Right lobe of liver (tissue), 6 donors: Measurements from ENCODE around the gene SSTR3. TPM values are rescaled to one million over a fixed set of nuclear protein-coding genes. Genes with fewer than 3 reads are reported as not detected.

Experiments used
- ATAC-seq, 4 donors: fragments of 200-7000 bp; cut with Tn5 transposase; one replicate each; pipeline ENCODE4 v1.9.1; 2020; ENCODE audit warnings: mild to moderate bottlenecking in 4 of 4, moderate library complexity in 4 of 4
- DNase-seq, 3 donors: peaks; one replicate each; pipeline ENCODE4 v3.0.0-alpha.2; 2020
- H3K27ac ChIP-seq, 3 donors: fragments of 200-600 bp; one replicate each; pipeline ENCODE4 v1.8.0; 2022
- H3K27me3 ChIP-seq, 2 donors: fragments of 200-600 bp; one replicate each; pipeline ENCODE4 v1.8.0; 2022
- H3K36me3 ChIP-seq, 4 donors: fragments of 200-600 bp; sonication (generic) in 1 of 4; one replicate each; pipeline versions ENCODE4 v1.5.1 to v1.8.0; 2017 to 2022; ENCODE audit warnings: control low read depth in 1 of 4
- H3K4me1 ChIP-seq, 4 donors: fragments of 200-600 bp; sonication (generic) in 1 of 4; one replicate each; pipeline versions ENCODE4 v1.5.1 to v1.8.0; 2017 to 2022; ENCODE audit warnings: control low read depth in 1 of 4
- H3K4me3 ChIP-seq, 3 donors: fragments of 200-600 bp; one replicate each; pipeline ENCODE4 v1.8.0; 2022
- H3K9me3 ChIP-seq, 4 donors: fragments of 200-600 bp; sonication (generic) in 1 of 4; one replicate each; pipeline versions ENCODE4 v1.5.1 to v1.8.0; 2017 to 2022; ENCODE audit warnings: control low read depth in 1 of 4
- CTCF ChIP-seq, 4 donors: fragments of 200-600 bp in 3 of 4; fragments of 450-650 bp in 1 of 4; IDR thresholded peaks; one replicate each; pipeline versions ENCODE4 v1.5.1 to v1.8.0; 2016 to 2022; ENCODE audit warnings: antibody characterized with exemption in 4 of 4, mild to moderate bottlenecking in 2 of 4
- POLR2A ChIP-seq: fragments of 450-650 bp; IDR thresholded peaks from one replicate; pipeline ENCODE4 v1.6.1; 2017; ENCODE audit warnings: antibody characterized with exemption, mild to moderate bottlenecking
- WGBS: methylation state at CpG from one replicate; pipeline ENCODE4 v1.1.6; 2018; ENCODE audit warnings: low coverage, low lambda C conversion rate; ENCODE audit not compliant: insufficient coverage; ENCODE audit errors: missing lambda C conversion rate; 5-methylcytosine and 5-hydroxymethylcytosine counted together
- intact Hi-C, 2 donors: fragments of 100-400 bp; cut with DNase I; formaldehyde crosslinking; loops; one replicate each; pipeline versions ENCODE4 v1.11.2 to v1.14.1; 2022
- total RNA-seq, 6 experiments: library from RNA; depleted of rRNA in 2 of 6; stranded (reverse); fragments of >200 nt in 2 of 6; fragmentation: NEBNext Ultra II Directional in 3 of 6; extraction: Animal tissue kit (Norgen Biotek cat#: 25700) in 3 of 6; gene quantifications; one replicate each; pipeline versions ENCODE4 v1.1.0 to v1.2.4, GENCODE V29; 2016 to 2023
- donor health status: DM: no; HTN: yes; CAD: no.
- donor health status: DM: no; HTN: no; CAD: no.
- donor health status: DM: no; HTN: no; CAD: no.
- donor health status: DM: no; HTN: yes; CAD: no.
- donor health status: DM: no; HTN: yes; CAD: no.

SSTR3 gene
- total RNA-seq, 6 experiments from 2014 or later: not detected

- WGBS: 71% methylated on average over 11 of the region's 14 CpGs
Measured at GRCh38 chr22:37258753-37259401, 46.6 kb upstream of the SSTR3 start.

DNA sequence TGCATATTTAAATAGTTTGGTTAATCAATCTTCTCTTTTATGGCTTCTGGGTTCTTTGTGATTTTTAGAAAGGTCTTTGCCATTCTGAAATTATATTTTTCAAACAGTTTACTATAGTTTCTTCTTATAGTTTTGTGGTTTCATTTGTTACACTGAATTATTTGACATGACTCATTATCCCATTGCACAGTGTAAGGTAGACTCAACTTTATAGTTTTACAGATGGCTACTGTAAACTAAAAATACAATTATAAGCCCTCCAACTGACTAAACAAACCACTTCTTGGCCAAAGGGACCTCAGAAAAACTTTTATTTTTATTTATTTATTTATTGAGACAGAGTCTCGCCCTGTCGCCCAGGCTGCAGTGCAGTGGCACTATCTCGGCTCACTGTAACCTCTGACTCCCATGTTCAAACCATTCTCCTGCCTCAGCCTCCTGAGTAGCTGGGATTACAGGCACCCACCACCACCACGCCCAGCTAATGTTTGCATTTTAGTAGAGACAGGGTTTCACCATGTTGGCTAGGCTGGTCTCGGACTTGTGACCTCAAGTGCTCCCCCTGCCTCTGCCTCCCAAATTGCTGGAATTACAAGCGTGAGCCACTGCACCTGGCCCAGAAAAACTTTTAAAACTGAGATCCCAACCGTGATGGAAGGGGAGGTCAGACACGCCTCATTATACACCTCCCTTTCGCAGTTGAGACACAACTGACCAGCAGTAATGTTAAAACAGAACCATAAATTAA, 45.9 kb upstream of the SSTR3 start:
- intact Hi-C loops: no loop called here
- H3K9me3 ChIP-seq: no peaks in the 10 kb centered on the region
- ATAC-seq (no peak), DNase-seq (peak in 1 of 3 donors; percentile 1)
- H3K27me3 ChIP-seq: no peaks in the 10 kb centered on the region
- no peaks in the 10 kb centered on the region for H3K36me3 ChIP-seq
- no peaks in the 10 kb centered on the region for H3K4me1 ChIP-seq
- WGBS: 85% methylated on average over 8 of the region's 9 CpGs
- TF ChIP-seq CTCF (IDR thresholded peaks at IDR 0.05) (no peak), POLR2A (no peak)
- H3K4me3 ChIP-seq: no peak overlapping the region
- no peak overlapping the region for H3K27ac ChIP-seq

More at GRCh38 chr22:37258753-37259401, 46.6 kb upstream of the SSTR3 start:
- no peaks in the 10 kb centered on the region for H3K27me3 ChIP-seq
- no peak overlapping the region for H3K27ac ChIP-seq
- intact Hi-C loops: no loop called here
- H3K4me1 ChIP-seq: no peaks in the 10 kb centered on the region
- peak in 2 of 3 donors; percentile 11 to 34 for DNase-seq
- no peak for ATAC-seq
- H3K36me3 ChIP-seq: no peaks in the 10 kb centered on the region
- TF ChIP-seq POLR2A: no peak
- TF ChIP-seq CTCF (IDR thresholded peaks at IDR 0.05): no peak
- H3K4me3 ChIP-seq: no peak overlapping the region
- no peaks in the 10 kb centered on the region for H3K9me3 ChIP-seq

DNA sequence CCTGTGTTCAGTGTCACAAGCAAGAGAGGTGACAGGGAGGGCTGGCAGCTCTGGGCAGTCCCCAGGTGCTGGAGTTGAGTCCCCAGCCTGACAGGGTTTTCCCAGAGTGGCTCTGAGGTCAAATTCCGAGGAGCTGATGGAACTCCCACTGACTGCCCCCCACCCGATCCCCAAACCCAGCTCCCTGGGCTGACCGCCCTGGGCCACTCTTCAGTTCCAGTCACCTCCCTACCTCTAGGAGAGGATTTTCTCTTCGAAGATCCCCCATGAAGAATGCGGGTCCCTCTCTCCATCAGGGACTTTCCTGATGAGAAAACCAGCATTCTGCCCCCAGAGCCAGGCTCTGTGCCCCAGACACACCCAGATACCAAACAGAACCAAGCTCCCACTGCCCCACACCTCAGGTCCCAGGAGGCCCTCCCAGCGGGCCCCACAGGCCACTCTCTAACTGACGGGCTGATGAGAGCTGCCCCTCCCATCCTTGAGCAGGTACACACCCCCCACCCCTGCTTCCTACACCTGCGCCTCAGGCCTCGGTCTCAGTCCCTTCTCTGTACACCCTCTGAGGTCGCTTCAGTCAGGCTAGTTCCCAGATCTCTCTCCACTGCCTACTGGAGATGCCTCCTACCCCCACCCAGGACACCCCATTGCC, 43.9 kb upstream of the SSTR3 start:
- DNase-seq (peak in 2 of 3 donors; percentile 7 to 29), ATAC-seq (peak in 1 of 4 donors; percentile 27)
- Histone ChIP-seq H3K4me1 (no peaks in the 10 kb centered on the region), H3K9me3 (no peaks in the 10 kb centered on the region), H3K27me3 (no peaks in the 10 kb centered on the region), H3K36me3 (no peaks in the 10 kb centered on the region), H3K27ac (no peak overlapping the region), H3K4me3 (no peak overlapping the region)
- TF ChIP-seq CTCF (IDR thresholded peaks at IDR 0.05) (no peak), POLR2A (no peak)
- intact Hi-C loops: no loop called here
- 55% methylated on average over 4 of the region's 10 CpGs for WGBS

DNA sequence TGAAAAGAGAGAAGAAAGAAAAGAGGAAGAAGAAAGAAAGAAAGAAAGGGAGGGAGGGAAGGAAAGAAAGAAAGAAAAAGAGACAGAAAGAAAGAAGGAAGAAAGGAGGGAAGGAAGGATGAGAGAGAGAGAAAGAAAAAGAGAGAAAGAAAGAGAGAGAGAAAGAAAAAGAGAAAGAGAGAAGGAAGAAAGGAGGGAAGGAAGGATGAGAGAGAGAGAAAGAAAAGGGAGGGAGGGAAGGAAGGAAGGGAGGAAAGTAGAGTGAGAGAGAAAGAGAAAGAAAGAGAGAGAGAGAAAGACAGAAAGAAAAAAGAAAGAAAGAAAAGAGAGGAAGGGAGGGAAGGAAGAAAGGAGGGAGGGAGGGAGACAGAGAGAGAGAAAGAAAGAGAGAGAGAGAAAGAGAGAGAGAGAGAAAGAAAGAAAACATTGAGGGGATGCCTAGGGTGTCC, 43.3 kb upstream of the SSTR3 start:
- no peaks in the 10 kb centered on the region for H3K4me1 ChIP-seq
- intact Hi-C loops: no loop called here
- no peak overlapping the region for H3K27ac ChIP-seq
- H3K9me3 ChIP-seq: no peaks in the 10 kb centered on the region
- TF ChIP-seq CTCF (IDR thresholded peaks at IDR 0.05): no peak
- TF ChIP-seq POLR2A: no peak
- no peaks in the 10 kb centered on the region for H3K36me3 ChIP-seq
- ATAC-seq (no peak), DNase-seq (no peak)
- no peaks in the 10 kb centered on the region for H3K27me3 ChIP-seq
- H3K4me3 ChIP-seq: no peak overlapping the region
